Measurements from ENCODE around the gene MYOCD.

DNA sequence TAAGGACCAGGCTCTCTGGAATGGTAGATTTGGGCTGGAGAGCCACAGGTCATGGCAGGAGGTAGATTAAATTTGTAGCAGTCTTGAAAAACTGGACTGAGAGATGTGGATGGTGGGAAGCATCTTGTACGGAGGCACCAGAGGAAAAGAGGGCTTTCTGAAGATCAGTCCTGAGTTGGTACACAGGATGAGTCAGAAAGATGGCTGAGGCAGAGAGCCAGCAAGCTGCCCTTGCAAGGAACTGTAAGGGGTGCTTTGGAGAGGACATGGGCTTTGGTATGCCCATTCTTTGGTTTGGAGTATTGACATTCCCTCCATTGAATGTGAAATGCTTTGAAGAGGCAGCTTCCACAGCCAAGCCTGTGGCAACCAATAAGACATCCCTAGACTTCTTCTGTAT lies 55.9 kb downstream of the MYOCD start:
- TF ChIP-seq, protein P1, sequence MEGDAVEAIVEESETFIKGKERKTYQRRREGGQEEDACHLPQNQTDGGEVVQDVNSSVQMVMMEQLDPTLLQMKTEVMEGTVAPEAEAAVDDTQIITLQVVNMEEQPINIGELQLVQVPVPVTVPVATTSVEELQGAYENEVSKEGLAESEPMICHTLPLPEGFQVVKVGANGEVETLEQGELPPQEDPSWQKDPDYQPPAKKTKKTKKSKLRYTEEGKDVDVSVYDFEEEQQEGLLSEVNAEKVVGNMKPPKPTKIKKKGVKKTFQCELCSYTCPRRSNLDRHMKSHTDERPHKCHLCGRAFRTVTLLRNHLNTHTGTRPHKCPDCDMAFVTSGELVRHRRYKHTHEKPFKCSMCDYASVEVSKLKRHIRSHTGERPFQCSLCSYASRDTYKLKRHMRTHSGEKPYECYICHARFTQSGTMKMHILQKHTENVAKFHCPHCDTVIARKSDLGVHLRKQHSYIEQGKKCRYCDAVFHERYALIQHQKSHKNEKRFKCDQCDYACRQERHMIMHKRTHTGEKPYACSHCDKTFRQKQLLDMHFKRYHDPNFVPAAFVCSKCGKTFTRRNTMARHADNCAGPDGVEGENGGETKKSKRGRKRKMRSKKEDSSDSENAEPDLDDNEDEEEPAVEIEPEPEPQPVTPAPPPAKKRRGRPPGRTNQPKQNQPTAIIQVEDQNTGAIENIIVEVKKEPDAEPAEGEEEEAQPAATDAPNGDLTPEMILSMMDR (IDR thresholded peaks at IDR 0.05): no peak
- TF ChIP-seq, protein P2, sequence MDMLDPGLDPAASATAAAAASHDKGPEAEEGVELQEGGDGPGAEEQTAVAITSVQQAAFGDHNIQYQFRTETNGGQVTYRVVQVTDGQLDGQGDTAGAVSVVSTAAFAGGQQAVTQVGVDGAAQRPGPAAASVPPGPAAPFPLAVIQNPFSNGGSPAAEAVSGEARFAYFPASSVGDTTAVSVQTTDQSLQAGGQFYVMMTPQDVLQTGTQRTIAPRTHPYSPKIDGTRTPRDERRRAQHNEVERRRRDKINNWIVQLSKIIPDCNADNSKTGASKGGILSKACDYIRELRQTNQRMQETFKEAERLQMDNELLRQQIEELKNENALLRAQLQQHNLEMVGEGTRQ (CRISPR knock-in tag; IDR thresholded peaks at IDR 0.05): no peak
- no peak for TF ChIP-seq CREM (CRISPR knock-in tag; IDR thresholded peaks at IDR 0.05)
- TF ChIP-seq, protein P3, sequence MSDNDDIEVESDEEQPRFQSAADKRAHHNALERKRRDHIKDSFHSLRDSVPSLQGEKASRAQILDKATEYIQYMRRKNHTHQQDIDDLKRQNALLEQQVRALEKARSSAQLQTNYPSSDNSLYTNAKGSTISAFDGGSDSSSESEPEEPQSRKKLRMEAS (CRISPR knock-in tag; IDR thresholded peaks at IDR 0.05): no peak
